ENCODE data around the gene USP32. TPM values are rescaled to one million over a fixed set of nuclear protein-coding genes. Genes with fewer than 3 reads are reported as not detected.

USP32 gene
- total RNA-seq, 1 experiment from 2014 or later = 73.5 TPM

DNA sequence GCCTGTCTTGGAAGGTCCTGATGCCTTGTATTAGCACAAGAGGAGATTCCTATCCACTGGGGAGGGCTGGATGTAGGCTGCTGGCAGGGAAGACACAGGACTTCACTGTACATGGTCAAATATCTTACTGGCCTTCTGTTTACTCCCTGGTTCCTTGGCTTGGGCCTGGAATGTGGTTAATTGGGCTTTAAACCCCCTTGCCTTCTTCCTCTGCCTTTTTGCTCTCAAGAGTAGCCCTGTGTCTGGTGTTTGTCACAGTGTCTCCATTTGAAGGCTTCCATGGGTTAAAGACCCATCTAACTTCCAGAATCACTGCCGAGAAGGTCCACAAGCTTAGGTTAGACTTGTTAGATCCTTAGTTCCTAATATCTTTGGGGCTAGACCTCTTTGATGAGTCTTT, 23.2 kb upstream of the USP32 start:
- H3K4me1 ChIP-seq (ENCODE audit: insufficient read depth, low read length) = no peaks in the 10 kb centered on the region
- H3K9me3 Mint-ChIP-seq = peaks cover 5 to 8% of the 10 kb centered on the region in 2 experiments
- H3K9me3 ChIP-seq (ENCODE audit: control insufficient read depth, low read depth, low read length) = no peaks in the 10 kb centered on the region
- H3K27ac ChIP-seq (ENCODE audit: insufficient read length, low read depth, low read length) = no peak overlapping the region
- no peaks in the 10 kb centered on the region for H3K79me2 ChIP-seq (ENCODE audit: insufficient read depth, low read length)
- no peak overlapping the region for H2BK12ac ChIP-seq (ENCODE audit: insufficient read length, low read depth, low read length)
- no peak overlapping the region for H3T11ph ChIP-seq (ENCODE audit: low read length)
- no peaks in the 10 kb centered on the region for H4K20me1 ChIP-seq (ENCODE audit: control insufficient read depth, insufficient read depth, insufficient read length)
- H3K4ac ChIP-seq (ENCODE audit: low read depth, low read length) = no peak overlapping the region
- H3K23me2 ChIP-seq (ENCODE audit: insufficient read length, low read depth, low read length, poor library complexity, severe bottlenecking) = no peaks in the 10 kb centered on the region
- H3K56ac ChIP-seq (ENCODE audit: insufficient read length, low read depth, low read length) = no peak overlapping the region
- no peak overlapping the region for H2AFZ ChIP-seq (ENCODE audit: low read length)
- no peak overlapping the region for H3K18ac ChIP-seq (ENCODE audit: insufficient read length, low read depth, low read length)
- H2BK15ac ChIP-seq (ENCODE audit: low read depth, low read length) = no peak overlapping the region
- WGBS (ENCODE audit: extremely low coverage, insufficient read length, low lambda C conversion rate) = no CpG with 5 or more reads among the region's 1 CpG
- H3K27ac Mint-ChIP-seq = peak overlapping the region in 1 of 3 experiments; percentile 59; a peak in 1 of 7 replicates
- H3K9ac ChIP-seq (ENCODE audit: extremely low read depth, insufficient read length, low read length) = no peak overlapping the region
- H2BK120ac ChIP-seq (ENCODE audit: low read depth, low read length, poor library complexity, severe bottlenecking) = no peak overlapping the region
- H4K5ac ChIP-seq (ENCODE audit: insufficient read length, low read depth, low read length) = no peak overlapping the region
- no peak overlapping the region for H2BK20ac ChIP-seq (ENCODE audit: low read depth, low read length, poor library complexity, severe bottlenecking)
- no peaks in the 10 kb centered on the region for H3K79me1 ChIP-seq (ENCODE audit: insufficient read depth, low read depth, low read length, poor library complexity, severe bottlenecking)
- H3K27me3 ChIP-seq (ENCODE audit: insufficient read depth, low read length) = no peaks in the 10 kb centered on the region
- no peak overlapping the region for H2BK5ac ChIP-seq (ENCODE audit: insufficient read length, low read length)
- no peaks in the 10 kb centered on the region for H3K27me3 Mint-ChIP-seq (ENCODE audit: low read depth)
- TF ChIP-seq, protein P1, sequence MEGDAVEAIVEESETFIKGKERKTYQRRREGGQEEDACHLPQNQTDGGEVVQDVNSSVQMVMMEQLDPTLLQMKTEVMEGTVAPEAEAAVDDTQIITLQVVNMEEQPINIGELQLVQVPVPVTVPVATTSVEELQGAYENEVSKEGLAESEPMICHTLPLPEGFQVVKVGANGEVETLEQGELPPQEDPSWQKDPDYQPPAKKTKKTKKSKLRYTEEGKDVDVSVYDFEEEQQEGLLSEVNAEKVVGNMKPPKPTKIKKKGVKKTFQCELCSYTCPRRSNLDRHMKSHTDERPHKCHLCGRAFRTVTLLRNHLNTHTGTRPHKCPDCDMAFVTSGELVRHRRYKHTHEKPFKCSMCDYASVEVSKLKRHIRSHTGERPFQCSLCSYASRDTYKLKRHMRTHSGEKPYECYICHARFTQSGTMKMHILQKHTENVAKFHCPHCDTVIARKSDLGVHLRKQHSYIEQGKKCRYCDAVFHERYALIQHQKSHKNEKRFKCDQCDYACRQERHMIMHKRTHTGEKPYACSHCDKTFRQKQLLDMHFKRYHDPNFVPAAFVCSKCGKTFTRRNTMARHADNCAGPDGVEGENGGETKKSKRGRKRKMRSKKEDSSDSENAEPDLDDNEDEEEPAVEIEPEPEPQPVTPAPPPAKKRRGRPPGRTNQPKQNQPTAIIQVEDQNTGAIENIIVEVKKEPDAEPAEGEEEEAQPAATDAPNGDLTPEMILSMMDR (conservative IDR thresholded peaks at IDR 0.05) = no peak
- no peak overlapping the region for H3K23ac ChIP-seq (ENCODE audit: insufficient read length, low read depth, low read length)
- no peak overlapping the region for H3K4me2 ChIP-seq (ENCODE audit: insufficient read depth, insufficient read length, low read length)
- H3K4me1 Mint-ChIP-seq = no peaks in the 10 kb centered on the region
- H3K4me3 Mint-ChIP-seq = no peak overlapping the region
- no peak overlapping the region for H2AK5ac ChIP-seq (ENCODE audit: insufficient read length, low read length)
- no peak for DNase-seq
- H4K8ac ChIP-seq (replicated peaks; ENCODE audit: insufficient read length, low read depth, low read length) = no peak overlapping the region
- H4K91ac ChIP-seq (ENCODE audit: insufficient read length, low read depth, low read length) = no peak overlapping the region
- no peak overlapping the region for H3K14ac ChIP-seq (ENCODE audit: insufficient read depth, low read length)
- H3K36me3 Mint-ChIP-seq (ENCODE audit: insufficient read depth in 1 of 3, low read depth in 3 of 3) = peaks cover 0 to 1% (median 0%) of the 10 kb centered on the region in 3 experiments; a peak in 1 of 7 replicates
